GM06990 (cell line): ENCODE data around the gene CLSTN3.

ENCODE experiments used
- DNase-seq: peaks from one replicate; pipeline ENCODE4 v3.0.0-alpha.2; 2011; ENCODE audit not compliant: insufficient read length; ENCODE audit errors: extremely low read depth
- H3K27me3 ChIP-seq: replicated peaks from 2 replicates; pipeline ENCODE4 v1.6.0; 2011; ENCODE audit warnings: low read length; ENCODE audit not compliant: control insufficient read depth, insufficient read depth
- H3K36me3 ChIP-seq: 2 replicates; pipeline ENCODE4 v1.5.1; 2011; ENCODE audit warnings: low read length; ENCODE audit not compliant: control insufficient read depth, insufficient read depth
- H3K4me3 ChIP-seq: replicated peaks from 2 replicates; pipeline ENCODE4 v1.5.1; 2011; ENCODE audit warnings: low read depth, mild to moderate bottlenecking, control low read depth, low read length
- CTCF ChIP-seq: IDR thresholded peaks from 2 replicates; pipeline ENCODE4 v1.5.1; 2011; ENCODE audit warnings: low read length, control low read depth, mild to moderate bottlenecking, inconsistent platforms; ENCODE audit not compliant: insufficient read depth, poor library complexity, severe bottlenecking

The CLSTN3 gene

GRCh38 chr12:7207866-7208625 lies 77.9 kb downstream of the CLSTN3 start:
- no peak overlapping the region for H3K4me3 ChIP-seq
- peaks cover 19% of the 10 kb centered on the region for H3K36me3 ChIP-seq
- H3K27me3 ChIP-seq: no peaks in the 10 kb centered on the region
- no peak for DNase-seq
- no peak for TF ChIP-seq CTCF
